HUDEP-2 (cell line): Measurements from ENCODE around the gene ACVR1.
"Not testable (repeated sequence)": the region's sequence is repeated elsewhere in the genome, so short reads cannot be mapped to it uniquely, and the experiment has no call there.

Experiments used
- DNase-seq, 76 experiments: peaks; one replicate each; lab custom pipeline; 2025; ENCODE audit not compliant: unreplicated experiment in 76 of 76; lab: John Stamatoyannopoulos, UW

The ACVR1 gene

DNA sequence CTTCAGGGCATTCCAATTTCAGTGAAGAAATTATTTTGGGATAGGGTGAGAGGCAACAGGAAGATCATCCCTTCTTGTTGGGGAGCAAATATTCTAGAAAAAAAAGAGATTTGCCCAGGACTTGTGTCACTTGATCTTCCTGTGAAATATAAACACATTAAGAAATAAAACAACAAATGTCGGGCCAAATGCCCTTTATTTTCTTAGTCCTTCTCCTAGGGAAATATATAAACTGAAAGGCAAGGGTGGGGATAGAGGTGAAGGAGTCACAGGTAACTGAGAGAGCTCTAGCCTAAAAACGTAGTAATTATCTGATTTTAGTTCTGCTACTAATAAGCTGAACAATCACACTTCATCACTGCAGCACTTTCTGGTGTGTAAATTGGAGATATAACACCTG is 142.9 kb downstream of the ACVR1 start:
- DNase-seq = no peak

DNA sequence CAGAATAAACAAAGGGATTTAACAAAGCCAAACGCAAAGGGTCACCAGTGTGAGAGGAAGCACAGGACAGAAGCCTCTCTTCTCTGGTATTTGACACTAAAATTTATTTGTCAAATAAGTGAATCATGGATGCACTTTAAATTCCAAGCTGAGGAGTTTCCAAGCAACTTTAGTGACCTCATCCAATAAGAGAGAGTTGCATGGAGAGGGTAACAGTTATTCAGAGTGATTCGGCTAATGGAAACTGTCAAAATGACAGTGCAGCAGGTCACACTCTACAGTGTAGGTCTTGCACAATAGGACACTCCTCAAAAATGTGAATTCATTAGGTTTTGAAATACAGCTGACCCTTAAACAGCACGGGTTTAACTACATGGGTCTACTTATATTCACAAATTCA is 143.5 kb downstream of the ACVR1 start:
- DNase-seq = no peak

DNA sequence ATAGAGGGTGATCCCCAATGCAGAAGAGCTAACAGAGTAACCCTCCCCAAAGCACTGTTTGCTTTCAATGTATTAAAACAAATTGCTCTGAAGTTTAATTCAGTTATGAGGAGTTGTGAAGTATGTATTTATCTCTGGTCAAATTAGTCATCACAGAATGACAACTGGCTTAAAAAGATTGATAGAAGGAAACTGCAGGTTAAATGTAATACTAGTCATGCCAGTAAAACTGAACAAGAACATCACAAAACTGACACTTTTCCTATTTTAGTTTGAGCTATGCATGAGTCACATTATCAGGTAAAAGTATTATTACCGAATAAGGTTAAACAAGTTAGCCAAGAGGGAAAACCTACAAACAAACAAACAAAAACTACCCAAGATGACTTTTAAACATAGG is 148.4 kb downstream of the ACVR1 start:
- no peak for DNase-seq

DNA sequence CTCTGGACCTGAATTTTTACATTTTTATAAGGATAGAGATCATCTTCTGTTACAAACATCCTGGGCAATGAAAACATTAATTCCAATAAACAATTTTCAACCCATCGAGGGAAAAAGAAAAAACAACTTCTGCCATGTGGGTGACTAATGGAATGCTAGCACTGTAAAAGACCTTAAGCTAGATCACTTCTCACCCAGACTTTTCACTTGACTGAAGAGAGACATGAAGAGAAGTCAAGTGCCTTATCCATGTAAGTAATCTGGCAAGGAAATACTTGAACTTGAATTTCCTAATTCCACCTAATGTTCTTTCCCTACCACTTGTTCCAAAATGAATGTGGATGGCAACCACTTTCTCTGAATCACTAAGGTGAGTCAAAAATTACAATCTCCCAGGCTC is 149.2 kb downstream of the ACVR1 start:
- DNase-seq = no peak

DNA sequence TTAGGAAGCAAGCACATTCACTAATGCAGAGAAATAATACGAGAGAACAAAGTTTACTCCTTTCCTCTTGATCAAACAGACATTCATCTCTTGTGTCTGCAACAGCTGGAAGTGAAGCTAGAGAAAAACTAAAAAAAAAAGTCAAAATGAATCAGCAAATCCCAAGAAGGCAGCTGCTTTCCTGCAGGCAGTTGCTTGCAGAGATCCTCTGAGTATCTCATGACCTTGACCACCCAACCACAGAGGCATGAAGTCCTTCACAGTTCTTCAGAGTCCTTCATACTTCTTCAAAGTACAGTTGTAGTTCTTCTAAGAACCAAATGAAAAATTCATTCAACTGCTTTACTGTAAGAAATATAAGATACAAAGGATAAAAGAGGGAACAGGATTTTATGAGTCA is 150.3 kb downstream of the ACVR1 start:
- no peak for DNase-seq

DNA sequence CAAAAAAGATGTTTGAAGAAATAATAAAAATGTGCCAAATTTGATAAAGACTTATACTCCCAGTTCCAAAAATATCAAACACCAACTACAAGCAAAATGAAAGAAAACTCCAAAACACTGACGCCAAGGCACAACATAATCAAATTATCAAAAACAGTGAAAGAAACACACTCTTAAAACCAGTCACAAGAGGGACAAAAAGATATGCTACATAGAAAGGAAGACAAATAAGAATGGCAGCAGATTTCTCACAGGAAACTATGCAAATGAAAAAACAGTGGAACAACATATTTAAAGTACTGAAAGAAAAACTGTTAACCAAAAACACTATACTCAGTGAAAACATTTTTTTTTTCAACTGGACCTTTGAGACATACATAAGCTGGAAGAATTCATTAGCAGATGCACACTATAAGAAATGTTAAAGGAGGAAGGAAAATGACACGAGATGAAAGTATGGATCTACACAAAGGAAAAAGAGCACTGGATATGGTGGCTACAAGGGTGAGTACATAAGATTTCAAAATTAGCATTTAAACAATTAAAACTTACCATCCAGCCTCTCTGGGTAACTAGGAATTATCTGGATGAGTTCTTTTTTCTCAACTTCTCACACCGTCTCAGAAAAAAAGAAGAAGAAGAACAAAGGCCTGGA is 153.4 kb downstream of the ACVR1 start:
- no peak for DNase-seq

DNA sequence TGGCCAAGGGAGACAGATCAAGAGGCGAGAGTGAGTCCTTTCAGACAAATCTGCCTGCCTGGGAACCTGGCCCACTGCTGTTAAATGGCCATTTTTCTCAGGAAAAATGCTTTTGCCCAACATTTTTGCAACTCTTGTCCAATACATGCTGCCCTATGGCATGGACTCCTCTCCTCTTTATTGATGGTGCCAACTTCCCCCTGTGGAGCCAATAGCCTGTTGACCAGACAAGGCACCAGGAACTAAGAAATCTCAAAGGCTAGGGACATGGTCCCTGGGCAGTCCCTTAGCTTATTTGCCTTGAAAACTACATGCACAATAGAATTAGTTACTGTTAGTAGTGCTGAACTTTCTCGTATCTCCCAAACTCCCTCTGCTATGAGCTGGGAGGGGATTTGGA is 155.6 kb downstream of the ACVR1 start:
- no peak for DNase-seq

DNA sequence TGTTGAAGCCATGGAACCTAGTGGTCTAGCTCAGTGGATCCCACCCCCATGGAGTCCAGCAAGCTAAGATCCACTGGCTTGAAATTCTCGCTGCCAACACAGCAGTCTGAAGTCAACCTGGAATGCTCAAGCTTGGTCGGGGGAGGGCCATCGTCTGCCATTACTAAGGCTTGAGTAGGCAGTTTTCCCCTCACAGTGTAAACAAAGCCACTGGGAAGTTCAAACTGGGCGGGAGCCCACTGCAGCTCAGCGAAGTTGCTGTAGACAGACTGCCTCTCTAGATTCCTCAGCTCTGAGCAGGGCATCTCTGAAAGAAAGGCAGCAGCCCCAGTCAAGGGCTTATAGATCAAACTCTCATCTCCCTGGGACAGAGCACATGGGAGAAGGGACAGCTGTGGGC is 171.5 kb downstream of the ACVR1 start:
- not testable (repeated sequence) for DNase-seq

DNA sequence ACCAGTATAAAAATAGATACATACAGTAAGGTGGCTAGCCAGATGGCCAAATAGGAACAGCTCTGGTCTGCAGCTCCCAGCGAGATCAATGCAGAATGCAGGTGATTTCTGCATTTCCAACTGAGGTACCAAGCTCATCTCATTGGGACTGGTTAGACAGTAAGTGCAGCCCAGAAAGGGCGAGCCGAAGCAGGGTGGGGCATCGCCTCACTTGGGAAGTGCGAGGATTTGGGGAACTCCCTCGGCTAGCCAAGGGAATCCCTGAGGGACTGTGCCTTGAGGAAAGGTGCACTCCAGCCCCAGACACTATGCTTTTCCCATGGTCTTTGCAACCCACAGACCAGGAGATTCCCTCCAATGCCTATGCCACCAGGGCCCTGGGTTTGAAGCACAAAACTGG is 172.0 kb downstream of the ACVR1 start:
- DNase-seq = not testable (repeated sequence)

DNA sequence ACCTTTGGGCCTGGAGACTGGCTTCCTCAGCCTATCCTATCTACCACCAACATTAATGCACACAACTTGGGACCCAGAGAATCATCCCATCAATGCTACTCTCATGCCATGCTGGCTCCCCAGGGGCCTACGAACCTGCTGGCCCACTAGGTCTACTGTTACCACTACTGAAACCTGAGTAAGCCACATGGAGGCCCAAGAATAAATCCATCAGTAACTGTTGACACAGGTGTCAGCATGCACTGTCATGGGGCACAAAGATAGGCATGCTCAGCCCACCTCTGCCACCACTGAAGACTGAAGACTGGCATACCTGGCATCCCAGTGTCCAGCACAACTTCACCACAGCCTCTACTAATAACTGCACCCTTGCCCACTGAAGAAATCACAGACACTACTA is 176.3 kb downstream of the ACVR1 start:
- DNase-seq = no peak

DNA sequence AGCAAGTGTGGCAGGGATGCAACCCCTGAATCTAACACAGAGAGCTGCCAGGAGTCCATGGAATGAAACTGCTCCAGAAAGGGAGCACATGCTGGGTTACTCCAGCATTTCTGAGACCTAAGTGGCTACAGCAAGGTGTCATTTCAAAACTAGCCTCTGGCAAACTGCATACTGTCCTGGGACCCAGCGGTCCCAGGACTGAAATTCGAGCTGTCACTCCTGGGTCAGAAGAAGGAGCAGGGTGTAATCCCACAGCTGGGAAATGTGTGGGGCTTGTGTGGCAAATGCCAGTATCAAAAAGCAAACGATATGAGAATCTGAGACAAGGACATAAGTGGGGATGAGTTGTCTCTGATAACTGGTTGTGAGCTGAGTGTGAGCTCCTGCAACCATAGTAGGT is 177.1 kb downstream of the ACVR1 start:
- DNase-seq = no peak

DNA sequence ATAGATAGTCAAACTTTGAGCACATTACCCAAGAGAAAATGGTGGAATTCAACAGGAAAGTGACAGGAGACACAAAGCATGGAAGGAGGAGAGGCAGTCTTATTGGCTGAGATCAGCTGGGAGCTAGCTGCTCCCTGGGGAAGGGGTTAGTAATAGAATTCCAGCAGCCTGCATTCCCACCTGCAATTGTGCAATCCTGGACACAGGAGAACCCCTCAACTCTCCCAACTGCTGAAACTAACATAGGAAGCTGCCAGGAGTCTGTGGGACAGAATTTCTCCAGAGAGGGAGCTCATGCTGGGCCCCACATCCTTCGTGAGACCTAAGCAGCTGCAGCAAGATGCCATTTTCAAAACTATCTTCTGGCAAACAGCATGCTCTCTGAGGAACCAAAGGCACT is 177.7 kb downstream of the ACVR1 start:
- DNase-seq = no peak

DNA sequence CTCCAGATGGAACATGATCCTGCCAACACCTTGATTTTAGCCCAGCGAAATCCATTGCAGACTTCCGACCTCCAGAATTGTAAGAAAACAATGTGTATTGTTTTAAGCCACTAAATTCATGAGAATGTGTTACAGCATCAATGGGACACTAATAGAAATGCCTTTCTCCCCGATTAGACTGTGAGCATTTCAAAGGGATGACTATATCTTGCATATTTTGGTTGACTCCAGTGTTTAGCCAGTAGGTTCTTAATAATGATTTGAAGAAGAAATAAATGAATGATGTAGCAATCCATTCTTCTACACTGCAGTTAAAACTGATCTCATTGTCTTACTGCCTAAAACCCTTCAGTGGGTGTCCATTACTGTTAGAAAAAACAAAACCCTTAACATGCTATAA is 180.1 kb downstream of the ACVR1 start:
- no peak for DNase-seq

DNA sequence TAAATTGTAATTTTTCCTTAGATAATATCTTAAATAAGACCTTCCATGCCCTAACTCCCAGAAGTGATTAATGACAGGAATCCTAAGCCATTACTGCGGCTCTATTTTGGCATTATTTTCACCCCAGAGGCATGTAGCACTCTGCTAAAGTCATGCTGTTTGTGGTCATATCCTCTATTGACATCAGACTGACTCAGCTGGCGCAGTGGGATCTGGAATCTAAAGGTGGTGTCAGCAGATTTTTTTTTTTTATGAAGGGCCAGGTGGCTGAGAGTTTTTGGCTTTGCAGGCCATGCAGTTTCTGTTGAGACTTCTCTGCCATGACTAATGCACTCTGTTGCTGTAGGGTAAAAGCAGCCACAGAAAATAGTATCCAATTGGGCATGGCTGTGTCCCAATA is 183.4 kb downstream of the ACVR1 start:
- DNase-seq = no peak

DNA sequence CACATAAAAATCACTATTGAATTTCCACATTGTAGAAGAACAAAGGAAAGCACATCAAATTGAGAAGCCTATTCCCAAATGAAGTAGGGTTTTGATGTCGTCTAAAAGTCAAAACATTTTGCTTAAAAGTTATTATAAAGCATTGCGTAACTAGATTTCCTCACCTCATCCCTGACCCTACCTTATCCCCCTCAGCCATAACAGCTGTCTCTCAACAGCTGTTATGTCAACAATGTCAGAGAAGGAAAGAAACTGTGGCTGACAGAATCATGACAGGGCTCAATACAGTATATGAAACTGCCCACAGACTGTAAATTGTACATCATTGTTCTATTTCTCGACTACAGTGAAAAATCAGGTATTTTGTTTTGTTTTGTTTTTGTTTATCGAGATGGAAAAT is 184.4 kb downstream of the ACVR1 start:
- no peak for DNase-seq

DNA sequence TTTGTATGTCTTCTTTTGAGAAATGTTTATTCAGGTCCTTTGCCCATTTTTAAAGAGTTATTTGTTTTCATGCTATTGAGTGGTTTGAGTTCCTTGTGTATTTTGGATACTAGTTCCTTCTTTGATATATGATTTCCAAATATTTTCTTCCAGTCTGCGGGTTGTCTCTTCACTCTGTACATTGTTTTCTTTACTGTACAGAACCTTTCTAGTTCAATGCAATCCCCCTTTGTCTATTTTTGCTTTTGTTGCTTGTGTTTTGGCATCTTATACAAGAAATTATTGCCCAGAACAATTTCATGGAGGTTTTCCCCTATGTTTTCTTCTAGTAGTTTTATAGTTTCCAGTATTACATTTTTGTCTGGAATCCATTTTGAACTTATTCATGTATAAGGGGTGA is 185.0 kb downstream of the ACVR1 start:
- no peak for DNase-seq
